H1 (cell line): Measurements from ENCODE around the gene TMEM198. TPM values are rescaled to one million over a fixed set of nuclear protein-coding genes. Genes with fewer than 3 reads are reported as not detected.

Source experiments
- CBX8 ChIP-seq: fragments of 300-800, 300-1000 bp; sonication (generic); IDR thresholded peaks from 2 replicates; pipeline ENCODE4 v1.7.1; 2016; ENCODE audit warnings: low read depth, low read length, borderline replicate concordance
- CHD2 ChIP-seq: IDR thresholded peaks from 2 replicates; pipeline ENCODE4 v1.6.1; 2012; ENCODE audit warnings: low read length, improper control_type of control experiment
- MAFK ChIP-seq: IDR thresholded peaks from 2 replicates; pipeline ENCODE4 v1.6.1; 2012; ENCODE audit warnings: low read depth, mild to moderate bottlenecking, improper control_type of control experiment, low read length
- POLR2A ChIP-seq, 2 experiments: IDR thresholded peaks; 1 replicate in 1 of 2; 2 replicates in 1 of 2; pipeline ENCODE4 v1.6.1; 2011; ENCODE audit warnings: low read depth in 2 of 2, low read length in 2 of 2, mild to moderate bottlenecking in 2 of 2; ENCODE audit errors: control extremely low read depth in 1 of 2
- RNF2 ChIP-seq: fragments of 200-900, 300-1000 bp; sonication (generic); IDR thresholded peaks from 2 replicates; pipeline ENCODE4 v1.7.1; 2016; ENCODE audit warnings: borderline replicate concordance, low read depth, mild to moderate bottlenecking, antibody characterized with exemption, low read length; ENCODE audit not compliant: poor library complexity, severe bottlenecking; ENCODE audit errors: missing control alignments
- SP2 ChIP-seq: IDR thresholded peaks from 2 replicates; pipeline ENCODE4 v1.6.1; 2012; ENCODE audit warnings: mild to moderate bottlenecking, low read length, inconsistent platforms
- SRF ChIP-seq: IDR thresholded peaks from 2 replicates; pipeline ENCODE4 v1.6.1; 2011; ENCODE audit warnings: mild to moderate bottlenecking, low read depth, low read length, moderate library complexity
- TAF1 ChIP-seq: IDR thresholded peaks from 2 replicates; pipeline ENCODE4 v1.6.1; 2011; ENCODE audit warnings: mild to moderate bottlenecking, low read depth, low read length
- TCF12 ChIP-seq: IDR thresholded peaks from 2 replicates; pipeline ENCODE4 v1.6.1; 2011; ENCODE audit warnings: low read depth, mild to moderate bottlenecking, low read length
- polyA plus RNA-seq, 7 experiments: library from polyadenylated mRNA; depleted of rRNA in 3 of 7; stranded (reverse) in 5 of 7; unstranded in 2 of 7; fragments of >200 nt in 5 of 7; fragments of 200-250 nt in 2 of 7; gene quantifications; 1 replicate in 5 of 7; 2 replicates in 1 of 7; 4 replicates in 1 of 7; pipeline versions ENCODE4 v1.2.1 to v1.2.3, GENCODE V29; 2011 to 2013; ENCODE audit warnings: missing spikeins in 2 of 7, mixed read lengths in 2 of 7
- total RNA-seq: library from RNA; stranded (reverse); fragmentation: NEBNext Ultra II Directional; extraction: Animal tissue kit (Norgen Biotek cat#: 25700); gene quantifications from 2 replicates; pipeline ENCODE4 v1.2.1, GENCODE V29; 2021
- TF ChIP-seq, protein P1 (sequence below): fragments of 300-600 bp; sonication (generic); IDR thresholded peaks from 2 replicates; pipeline ENCODE4 v1.7.1; 2012; ENCODE audit warnings: low read length, moderate library complexity, mild to moderate bottlenecking, inconsistent platforms; ENCODE audit not compliant: insufficient replicate concordance

Gene TMEM198
- total and polyA plus RNA-seq, 2 of the 8 experiments (the other 6 are each of a cell fraction or from before 2014, with no cell fraction given): 10.2 to 10.4 TPM

DNA sequence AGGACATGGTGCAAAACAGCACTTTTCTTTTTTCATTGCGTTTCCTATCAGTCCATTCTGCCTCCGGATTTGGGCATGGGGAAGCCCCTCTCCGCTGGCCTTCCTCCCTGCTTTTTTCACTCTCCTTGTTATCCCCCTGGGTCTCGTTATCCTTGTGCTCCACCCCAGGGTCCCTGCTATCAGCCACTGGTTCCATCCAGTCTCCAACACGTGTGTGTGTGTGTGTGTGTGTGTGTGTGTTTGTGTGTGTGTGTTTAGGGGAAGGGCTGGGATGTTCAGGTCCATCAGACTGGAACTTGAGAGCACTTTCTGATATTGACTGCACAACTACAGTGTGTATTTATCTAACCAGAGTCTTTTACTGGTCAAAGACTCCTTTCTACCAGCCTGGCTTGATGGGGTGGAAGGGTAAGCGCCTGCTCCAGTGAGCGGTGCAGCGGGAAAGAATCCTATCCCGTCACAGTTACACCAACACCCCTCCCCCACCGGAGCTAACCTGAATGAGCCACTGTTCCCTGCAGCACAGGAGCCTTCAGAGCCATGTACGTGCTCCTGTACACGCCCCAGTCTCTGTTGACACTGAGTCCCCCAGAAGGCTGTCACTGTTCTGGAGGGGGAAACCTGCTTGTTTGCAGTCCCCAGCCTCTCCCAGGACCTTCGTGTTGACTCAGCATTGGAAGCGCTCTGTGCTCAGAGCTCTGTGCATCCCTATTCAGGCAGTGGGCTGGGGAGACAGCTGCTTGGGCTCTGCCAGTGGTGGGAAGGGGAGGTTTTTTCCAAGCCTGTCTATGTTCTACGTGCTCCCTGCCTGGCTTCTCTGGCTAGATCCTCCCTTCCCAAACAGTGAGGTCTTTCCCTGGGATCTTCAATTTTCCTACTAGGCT is 32.9 kb downstream of the TMEM198 start (continued):
- TF ChIP-seq, protein P1, sequence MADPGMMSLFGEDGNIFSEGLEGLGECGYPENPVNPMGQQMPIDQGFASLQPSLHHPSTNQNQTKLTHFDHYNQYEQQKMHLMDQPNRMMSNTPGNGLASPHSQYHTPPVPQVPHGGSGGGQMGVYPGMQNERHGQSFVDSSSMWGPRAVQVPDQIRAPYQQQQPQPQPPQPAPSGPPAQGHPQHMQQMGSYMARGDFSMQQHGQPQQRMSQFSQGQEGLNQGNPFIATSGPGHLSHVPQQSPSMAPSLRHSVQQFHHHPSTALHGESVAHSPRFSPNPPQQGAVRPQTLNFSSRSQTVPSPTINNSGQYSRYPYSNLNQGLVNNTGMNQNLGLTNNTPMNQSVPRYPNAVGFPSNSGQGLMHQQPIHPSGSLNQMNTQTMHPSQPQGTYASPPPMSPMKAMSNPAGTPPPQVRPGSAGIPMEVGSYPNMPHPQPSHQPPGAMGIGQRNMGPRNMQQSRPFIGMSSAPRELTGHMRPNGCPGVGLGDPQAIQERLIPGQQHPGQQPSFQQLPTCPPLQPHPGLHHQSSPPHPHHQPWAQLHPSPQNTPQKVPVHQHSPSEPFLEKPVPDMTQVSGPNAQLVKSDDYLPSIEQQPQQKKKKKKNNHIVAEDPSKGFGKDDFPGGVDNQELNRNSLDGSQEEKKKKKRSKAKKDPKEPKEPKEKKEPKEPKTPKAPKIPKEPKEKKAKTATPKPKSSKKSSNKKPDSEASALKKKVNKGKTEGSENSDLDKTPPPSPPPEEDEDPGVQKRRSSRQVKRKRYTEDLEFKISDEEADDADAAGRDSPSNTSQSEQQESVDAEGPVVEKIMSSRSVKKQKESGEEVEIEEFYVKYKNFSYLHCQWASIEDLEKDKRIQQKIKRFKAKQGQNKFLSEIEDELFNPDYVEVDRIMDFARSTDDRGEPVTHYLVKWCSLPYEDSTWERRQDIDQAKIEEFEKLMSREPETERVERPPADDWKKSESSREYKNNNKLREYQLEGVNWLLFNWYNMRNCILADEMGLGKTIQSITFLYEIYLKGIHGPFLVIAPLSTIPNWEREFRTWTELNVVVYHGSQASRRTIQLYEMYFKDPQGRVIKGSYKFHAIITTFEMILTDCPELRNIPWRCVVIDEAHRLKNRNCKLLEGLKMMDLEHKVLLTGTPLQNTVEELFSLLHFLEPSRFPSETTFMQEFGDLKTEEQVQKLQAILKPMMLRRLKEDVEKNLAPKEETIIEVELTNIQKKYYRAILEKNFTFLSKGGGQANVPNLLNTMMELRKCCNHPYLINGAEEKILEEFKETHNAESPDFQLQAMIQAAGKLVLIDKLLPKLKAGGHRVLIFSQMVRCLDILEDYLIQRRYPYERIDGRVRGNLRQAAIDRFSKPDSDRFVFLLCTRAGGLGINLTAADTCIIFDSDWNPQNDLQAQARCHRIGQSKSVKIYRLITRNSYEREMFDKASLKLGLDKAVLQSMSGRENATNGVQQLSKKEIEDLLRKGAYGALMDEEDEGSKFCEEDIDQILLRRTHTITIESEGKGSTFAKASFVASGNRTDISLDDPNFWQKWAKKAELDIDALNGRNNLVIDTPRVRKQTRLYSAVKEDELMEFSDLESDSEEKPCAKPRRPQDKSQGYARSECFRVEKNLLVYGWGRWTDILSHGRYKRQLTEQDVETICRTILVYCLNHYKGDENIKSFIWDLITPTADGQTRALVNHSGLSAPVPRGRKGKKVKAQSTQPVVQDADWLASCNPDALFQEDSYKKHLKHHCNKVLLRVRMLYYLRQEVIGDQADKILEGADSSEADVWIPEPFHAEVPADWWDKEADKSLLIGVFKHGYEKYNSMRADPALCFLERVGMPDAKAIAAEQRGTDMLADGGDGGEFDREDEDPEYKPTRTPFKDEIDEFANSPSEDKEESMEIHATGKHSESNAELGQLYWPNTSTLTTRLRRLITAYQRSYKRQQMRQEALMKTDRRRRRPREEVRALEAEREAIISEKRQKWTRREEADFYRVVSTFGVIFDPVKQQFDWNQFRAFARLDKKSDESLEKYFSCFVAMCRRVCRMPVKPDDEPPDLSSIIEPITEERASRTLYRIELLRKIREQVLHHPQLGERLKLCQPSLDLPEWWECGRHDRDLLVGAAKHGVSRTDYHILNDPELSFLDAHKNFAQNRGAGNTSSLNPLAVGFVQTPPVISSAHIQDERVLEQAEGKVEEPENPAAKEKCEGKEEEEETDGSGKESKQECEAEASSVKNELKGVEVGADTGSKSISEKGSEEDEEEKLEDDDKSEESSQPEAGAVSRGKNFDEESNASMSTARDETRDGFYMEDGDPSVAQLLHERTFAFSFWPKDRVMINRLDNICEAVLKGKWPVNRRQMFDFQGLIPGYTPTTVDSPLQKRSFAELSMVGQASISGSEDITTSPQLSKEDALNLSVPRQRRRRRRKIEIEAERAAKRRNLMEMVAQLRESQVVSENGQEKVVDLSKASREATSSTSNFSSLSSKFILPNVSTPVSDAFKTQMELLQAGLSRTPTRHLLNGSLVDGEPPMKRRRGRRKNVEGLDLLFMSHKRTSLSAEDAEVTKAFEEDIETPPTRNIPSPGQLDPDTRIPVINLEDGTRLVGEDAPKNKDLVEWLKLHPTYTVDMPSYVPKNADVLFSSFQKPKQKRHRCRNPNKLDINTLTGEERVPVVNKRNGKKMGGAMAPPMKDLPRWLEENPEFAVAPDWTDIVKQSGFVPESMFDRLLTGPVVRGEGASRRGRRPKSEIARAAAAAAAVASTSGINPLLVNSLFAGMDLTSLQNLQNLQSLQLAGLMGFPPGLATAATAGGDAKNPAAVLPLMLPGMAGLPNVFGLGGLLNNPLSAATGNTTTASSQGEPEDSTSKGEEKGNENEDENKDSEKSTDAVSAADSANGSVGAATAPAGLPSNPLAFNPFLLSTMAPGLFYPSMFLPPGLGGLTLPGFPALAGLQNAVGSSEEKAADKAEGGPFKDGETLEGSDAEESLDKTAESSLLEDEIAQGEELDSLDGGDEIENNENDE: no peak
- TF ChIP-seq POLR2A (IDR thresholded peaks at IDR 0.05; ENCODE audit: control extremely low read depth in 1 of 2, low read depth in 2 of 2, low read length in 2 of 2): peak in 1 of 2 experiments; percentile 38; a peak in 1 of 3 replicates
- 0 out of 2 replicates have a peak, but pooled peaks have one; percentile 32 for TF ChIP-seq TAF1
- no peak for TF ChIP-seq CBX8
- no peak for TF ChIP-seq RNF2
- TF ChIP-seq SRF: no peak
- TF ChIP-seq MAFK: peak; percentile 46; the same call in 1 of the 2 replicates
- TF ChIP-seq SP2: no peak
- no peak for TF ChIP-seq TCF12
- no peak for TF ChIP-seq CHD2
